T1000 (cell line): Measurements from ENCODE around the gene ATF2.
"Not testable (repeated sequence)": the region's sequence is repeated elsewhere in the genome, so short reads cannot be mapped to it uniquely, and the experiment has no call there.

ENCODE experiments used
- DNase-seq: peaks from one replicate; lab custom pipeline; 2025; ENCODE audit warnings: mixed read lengths; lab: John Stamatoyannopoulos, UW

ATF2 gene

GRCh38 chr2:175097297-175097696 lies 70.7 kb downstream of the ATF2 start:
- DNase-seq, result peak; percentile 28

DNA sequence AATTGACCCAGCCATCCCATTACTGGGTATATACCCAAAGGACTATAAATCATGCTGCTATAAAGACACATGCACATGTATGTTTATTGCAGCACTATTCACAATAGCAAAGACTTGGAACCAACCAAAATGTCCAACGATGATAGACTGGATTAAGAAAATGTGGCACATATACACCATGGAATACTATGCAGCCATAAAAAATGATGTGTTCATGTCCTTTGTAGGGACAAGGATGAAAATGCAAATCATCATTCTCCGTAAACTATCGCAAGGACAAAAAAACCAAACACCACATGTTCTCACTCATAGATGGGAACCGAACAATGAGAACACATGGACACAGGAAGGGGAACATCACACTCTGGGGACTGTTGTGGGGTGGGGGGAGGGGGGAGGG lies 83.9 kb downstream of the ATF2 start:
- not testable (repeated sequence) for DNase-seq

DNA sequence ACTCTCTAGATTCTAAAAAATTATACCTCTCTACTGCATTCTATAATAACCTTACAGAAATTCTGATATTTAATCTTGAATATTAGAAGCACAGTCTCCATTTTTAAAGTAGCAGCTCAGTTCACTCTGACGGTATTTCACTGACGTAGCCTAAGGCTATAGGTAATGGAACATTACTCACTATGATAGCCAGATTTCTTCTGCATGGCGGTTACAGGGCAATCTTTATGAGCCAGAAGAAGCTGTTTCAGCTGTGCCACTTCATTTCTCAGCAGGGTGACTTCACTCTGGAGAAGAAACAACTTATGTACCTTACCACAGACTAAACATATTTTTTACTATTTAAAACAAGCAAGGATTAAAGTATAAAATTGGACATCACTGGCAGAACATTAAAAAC lies 87.5 kb downstream of the ATF2 start:
- no peak for DNase-seq

DNA sequence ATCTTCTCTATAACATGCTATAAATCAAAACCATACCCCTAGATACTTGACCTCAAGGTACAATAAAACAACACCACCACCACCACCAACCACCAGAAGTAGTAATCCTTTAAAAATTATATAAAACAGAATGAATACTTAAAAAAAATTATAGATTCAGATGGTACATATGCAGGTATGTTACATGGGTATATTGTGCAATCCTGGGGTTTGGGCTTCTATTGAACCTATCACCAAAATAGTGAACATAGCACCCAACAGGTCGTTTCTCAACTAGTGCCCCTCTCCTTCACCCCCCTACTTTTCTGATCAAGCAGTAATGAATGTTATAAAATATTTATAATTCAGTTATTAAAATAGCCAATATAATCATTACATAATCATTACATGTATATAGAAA lies 91.7 kb downstream of the ATF2 start:
- DNase-seq, result no peak

DNA sequence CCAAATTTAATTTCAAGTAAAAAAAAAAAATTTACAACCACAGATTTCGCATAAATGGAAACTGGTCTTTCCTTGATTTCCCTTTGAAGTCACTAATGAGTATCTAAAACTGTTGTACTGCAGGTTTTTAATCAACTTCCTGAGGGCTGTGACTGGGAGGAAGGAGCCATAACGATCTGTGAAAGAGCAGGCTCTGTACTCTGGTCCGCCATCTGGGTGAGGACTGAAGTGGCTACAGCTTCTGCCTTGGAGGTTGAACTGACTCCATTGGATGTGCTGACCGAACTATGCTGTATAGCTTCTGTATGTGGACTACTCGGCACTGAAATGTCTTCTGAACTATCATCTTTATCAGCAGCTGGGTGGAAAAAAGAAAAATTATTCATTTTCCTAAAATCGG lies 93.5 kb downstream of the ATF2 start:
- DNase-seq, result no peak

GRCh38 chr2:175068534-175068933 lies 99.5 kb downstream of the ATF2 start:
- DNase-seq, result no peak

GRCh38 chr2:175066411-175066810 lies 101.6 kb downstream of the ATF2 start:
- no peak for DNase-seq

DNA sequence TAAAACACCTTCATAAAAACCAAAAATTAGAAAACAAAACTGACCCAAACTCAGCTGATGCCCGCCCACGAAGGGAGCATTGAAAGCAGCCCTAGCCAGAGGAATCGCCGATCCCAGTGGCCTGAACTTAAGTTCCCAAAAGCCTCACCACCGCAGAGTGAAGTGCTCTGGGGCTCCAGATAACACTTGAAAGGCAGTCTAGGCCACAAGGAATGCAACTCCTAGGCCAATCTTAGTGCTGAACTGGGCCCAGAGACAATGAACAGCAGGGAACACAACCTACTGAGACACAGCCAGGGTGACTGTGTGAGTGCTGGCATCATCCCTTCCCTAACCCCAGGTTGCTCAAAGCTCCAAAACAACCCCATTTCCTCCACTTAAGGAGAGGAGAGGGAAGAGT lies 103.2 kb downstream of the ATF2 start:
- DNase-seq, result no peak

DNA sequence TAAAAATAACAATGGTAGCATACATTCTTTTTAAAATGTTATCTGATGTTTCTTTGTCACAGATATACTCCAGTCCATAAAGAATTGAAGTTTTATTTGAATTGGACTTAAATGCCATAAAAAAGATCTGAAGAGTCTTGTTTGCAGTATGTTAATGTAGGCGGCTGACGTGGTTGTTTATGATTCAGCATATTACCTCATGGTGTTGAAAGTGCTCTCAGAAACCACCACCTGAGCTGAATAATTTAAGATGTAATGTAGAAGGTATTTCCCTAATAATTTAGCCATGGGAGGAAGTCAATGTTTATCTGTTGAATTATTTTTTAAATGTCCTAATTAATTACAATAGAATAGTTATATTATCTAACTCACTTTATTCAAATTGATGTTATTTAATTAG lies 104.3 kb downstream of the ATF2 start:
- no peak for DNase-seq

DNA sequence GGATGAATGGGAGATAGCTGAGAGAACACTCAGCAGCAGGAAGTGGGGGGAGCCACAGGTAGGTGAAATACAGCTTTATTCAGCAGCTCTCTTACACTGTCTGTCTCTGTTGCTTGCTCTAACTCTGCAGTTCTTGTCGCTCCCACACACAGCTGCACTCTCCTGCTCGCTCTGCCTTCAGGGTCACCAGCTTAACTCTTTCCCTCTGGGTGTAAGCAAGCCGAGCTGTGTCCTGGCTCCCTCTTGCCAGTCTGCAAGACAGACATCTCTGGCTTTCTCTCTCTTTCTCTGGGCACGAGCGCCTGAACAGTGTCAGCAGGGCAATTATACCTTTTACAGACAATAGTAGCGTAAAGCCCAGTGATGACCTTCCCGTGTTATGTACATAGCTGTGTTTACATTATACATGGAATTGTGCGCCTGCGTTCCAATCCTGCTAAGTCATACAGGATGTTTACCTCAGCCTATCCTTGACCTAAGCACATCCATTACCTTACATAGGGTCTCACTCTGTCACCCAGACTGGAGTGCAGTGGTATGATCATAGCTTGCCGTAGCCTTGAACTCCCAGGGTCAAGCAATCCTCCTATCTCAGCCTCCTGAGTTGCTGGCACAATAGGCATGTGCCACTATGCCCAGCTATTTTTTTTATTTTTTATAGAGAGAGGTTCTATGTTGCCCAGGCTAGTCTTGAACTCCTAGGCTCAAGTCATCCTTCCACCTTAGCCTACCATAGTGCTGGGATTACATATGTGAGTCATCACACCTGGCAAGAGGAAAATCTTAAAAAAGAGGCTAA lies 105.0 kb downstream of the ATF2 start:
- no peak for DNase-seq

GRCh38 chr2:175057078-175057685 lies 110.8 kb downstream of the ATF2 start:
- DNase-seq, result no peak

DNA sequence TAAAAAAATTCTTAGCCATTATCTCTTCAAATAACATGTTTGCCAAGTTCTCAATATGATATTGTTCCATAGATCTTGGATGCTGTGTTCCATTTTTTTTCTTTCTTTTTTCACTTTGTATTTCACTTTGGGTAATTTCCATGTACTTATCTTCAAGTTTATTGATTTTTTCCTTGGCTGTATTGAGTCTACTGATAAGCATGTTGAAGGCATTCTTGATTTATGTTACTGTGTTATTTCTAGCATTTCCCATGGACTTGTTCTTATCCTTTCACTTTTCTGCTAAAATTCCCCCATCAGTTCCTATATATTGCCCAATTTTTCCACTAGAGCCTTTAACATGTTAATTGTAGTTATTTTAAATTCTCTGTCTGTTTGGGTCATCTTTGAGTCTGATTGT lies 112.0 kb downstream of the ATF2 start:
- DNase-seq, result no peak

DNA sequence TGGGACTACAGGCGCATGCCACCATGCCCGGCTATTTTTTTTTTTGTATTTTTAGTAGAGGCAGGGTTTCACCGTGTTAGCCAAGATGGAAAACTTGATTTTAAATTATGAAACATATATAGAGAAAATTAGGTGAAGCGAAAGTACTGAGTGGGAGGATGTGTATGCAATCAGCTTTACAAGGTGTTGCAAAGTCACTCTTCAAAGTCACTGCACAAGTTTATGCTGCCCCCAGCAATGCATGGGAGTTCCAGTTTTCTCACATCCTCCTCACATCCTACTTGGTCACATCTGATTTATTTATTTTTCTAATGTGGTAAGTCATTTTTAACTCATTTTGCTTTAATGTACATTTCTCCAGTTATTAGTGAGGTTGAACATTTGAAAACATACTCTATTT lies 113.7 kb downstream of the ATF2 start:
- no peak for DNase-seq

DNA sequence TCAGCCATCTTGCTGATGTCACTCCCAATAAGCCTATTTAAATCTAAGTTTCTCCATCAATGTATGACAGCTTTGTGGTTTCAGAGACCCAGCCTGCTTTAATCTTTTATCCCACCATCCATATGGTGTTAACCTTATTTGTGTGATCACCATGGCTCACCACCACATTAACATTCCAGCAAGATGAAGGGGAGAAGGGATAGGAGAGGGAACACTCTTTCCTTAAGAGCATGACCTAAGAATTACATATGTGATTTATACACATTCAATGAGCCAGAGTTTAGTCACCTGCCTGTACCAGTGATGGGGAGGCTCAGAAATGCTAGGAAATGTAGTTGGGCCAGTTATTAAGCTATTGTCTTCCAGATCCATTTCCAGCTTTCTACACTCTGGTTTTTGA lies 118.3 kb downstream of the ATF2 start:
- DNase-seq, result no peak

GRCh38 chr2:175048275-175048674 lies 119.7 kb downstream of the ATF2 start:
- DNase-seq, result no peak

GRCh38 chr2:175039490-175039889 lies 128.5 kb downstream of the ATF2 start:
- DNase-seq, result no peak

DNA sequence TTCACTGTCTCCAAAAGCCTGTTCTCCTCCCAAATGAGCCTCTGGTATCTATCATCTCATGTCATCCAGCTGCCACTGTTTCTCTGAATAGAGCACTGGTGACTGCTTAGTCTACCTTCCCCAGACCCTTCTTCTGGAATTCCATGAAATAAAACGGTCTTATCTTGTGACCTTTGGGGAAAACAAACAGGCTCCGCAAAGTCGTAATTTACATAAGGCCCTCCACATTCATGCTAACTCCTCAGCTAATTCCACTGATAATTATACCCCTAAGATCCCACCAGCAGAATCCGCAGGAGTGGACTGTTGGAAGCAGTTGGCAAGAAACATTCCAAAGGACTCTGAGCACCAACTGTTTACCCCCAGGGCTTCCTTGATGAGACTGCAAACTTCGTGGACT lies 129.0 kb downstream of the ATF2 start:
- DNase-seq, result no peak

- no peak for DNase-seq
Measured at GRCh38 chr2:175037941-175038340, 130.1 kb downstream of the ATF2 start.

DNA sequence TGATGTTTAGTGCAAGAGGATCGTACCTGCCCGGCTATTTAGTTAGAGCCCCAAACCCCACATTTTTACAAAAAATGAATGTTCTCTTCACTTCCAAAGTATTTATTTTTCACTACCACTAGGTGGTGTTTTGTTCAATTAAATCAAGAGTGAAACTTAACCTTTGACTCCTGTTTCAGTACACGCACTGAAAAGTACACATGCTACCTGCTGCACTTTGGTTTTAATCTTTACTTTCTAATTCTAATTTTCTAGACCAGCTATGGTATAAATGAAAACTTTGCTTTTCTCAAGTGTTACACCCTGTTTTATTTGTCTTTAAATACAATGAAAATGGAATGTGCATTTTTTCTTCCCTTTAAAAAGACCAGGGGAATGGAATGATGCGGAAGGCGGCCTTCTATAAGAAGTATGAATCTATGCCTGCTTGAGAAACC lies 131.4 kb downstream of the ATF2 start:
- DNase-seq, result no peak

DNA sequence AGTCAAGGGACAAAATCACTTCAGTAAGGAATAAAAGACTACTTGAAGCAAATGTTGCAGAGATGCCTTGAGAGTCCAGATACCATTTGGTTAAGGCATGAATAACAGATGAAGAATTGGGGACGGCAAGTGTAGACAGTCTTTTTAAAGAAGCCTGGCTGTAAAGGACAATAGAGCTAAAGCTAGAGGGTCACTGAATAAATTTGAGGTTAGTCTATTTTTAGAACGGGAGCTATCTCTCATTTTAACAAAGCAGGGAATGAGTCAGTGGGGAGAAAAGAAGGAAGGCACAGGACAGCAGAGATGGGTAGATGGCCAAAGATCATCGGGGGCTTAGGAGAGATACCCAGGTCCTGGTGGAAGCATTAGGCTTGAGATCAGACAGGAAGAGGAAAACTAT lies 132.2 kb downstream of the ATF2 start:
- no peak for DNase-seq

DNA sequence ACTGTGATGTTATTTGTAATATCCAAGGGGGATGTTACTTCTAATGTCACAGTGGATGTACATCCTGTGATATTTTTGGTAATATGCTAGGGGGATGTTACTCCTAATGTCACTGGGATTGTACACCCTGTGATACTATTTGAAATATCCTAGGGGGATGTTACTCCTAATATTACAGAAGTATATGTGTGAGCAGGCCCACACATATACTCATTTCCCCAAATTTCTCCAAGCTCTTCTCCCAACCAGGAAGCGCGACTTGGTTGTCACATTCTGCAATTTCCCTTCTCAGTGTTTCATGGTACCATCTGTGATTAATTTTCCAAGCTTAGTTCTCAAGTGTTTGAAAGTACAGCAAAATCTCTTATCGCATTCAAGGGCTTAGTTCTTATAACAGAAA lies 133.3 kb downstream of the ATF2 start:
- DNase-seq, result no peak

DNA sequence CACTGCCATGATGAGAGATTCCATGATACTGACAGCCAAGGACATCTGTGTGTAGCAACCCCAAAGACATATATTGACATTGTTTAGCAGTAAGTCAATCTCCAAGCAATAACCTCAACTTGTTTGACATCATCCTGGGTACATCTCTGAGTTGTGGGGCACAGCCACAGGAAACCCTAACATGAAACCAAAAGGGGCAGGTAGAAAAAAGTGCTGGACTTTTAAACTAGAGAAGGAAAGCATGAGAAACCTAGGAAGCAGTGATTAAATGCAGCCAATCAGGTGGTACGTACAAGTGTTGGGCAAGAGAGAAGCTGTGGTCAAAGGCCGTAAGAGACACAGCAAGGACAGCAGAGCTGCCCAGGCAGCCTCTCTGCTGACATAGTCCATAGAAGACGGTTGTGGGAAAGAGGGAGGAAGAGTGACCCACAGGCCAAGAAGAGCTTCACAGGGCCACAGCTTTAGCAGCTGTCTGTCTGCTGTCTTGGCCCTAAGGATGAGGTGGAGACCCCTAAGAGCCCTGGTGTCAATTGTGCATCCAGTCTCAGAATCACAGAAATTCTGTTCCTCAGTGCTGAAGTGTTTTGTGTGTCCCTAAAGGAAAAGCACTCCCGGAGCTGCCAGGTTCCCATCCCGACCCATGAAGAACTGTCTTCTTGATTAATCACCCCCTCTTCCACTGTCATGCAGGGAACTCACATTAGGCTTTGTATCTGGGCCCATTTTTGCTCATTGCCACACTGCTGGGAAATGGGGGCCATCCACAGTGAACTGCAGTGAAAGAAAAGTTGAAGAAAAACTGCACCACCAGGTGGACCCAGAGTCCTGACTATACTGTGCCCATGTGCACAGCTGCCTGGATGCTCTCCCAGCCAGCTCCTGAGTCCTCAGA lies 137.4 kb downstream of the ATF2 start:
- DNase-seq, result no peak

- no peak for DNase-seq
Measured at GRCh38 chr2:175027755-175028154, 140.2 kb downstream of the ATF2 start.
